HL-60 (cell line): ENCODE data around the gene TIGD1.

Source experiments
- DNase-seq, 2 experiments: peaks; one replicate each; pipeline ENCODE4 v3.0.0-alpha.2; 2010 to 2020; ENCODE audit warnings: low read depth in 1 of 2, low spot score in 1 of 2
- H3K27ac ChIP-seq: fragments of 250-450 bp; sonication (Bioruptor Pico); replicated peaks from 2 replicates; pipeline ENCODE4 v1.5.1; 2020; ENCODE audit warnings: mild to moderate bottlenecking, moderate library complexity
- H3K27me3 ChIP-seq: fragments of 250-450 bp; sonication (Bioruptor Pico); 2 replicates; pipeline ENCODE4 v1.5.1; 2021; ENCODE audit warnings: mild to moderate bottlenecking, moderate library complexity; ENCODE audit not compliant: insufficient read depth, poor library complexity, severe bottlenecking
- H3K4me3 ChIP-seq: replicated peaks from 2 replicates; pipeline ENCODE4 v1.5.1; 2011; ENCODE audit warnings: mild to moderate bottlenecking, control low read depth, low read length; ENCODE audit not compliant: insufficient read depth
- CTCF ChIP-seq: IDR thresholded peaks from one replicate; pipeline ENCODE4 v1.5.1; 2011; ENCODE audit warnings: low read length, control low read depth, inconsistent platforms; ENCODE audit not compliant: insufficient read depth
- GABPA ChIP-seq: IDR thresholded peaks from 2 replicates; pipeline ENCODE4 v1.6.1; 2012; ENCODE audit warnings: low read depth
- POLR2AphosphoS5 ChIP-seq: IDR thresholded peaks from 2 replicates; pipeline ENCODE4 v1.6.1; 2012; ENCODE audit warnings: low read depth
- REST ChIP-seq: IDR thresholded peaks from 2 replicates; pipeline ENCODE4 v1.6.1; 2012; ENCODE audit warnings: low read depth; ENCODE audit not compliant: insufficient replicate concordance
- SPI1 ChIP-seq: IDR thresholded peaks from 2 replicates; pipeline ENCODE4 v1.6.1; 2012; ENCODE audit warnings: low read depth, mild to moderate bottlenecking, borderline replicate concordance

Gene TIGD1

DNA sequence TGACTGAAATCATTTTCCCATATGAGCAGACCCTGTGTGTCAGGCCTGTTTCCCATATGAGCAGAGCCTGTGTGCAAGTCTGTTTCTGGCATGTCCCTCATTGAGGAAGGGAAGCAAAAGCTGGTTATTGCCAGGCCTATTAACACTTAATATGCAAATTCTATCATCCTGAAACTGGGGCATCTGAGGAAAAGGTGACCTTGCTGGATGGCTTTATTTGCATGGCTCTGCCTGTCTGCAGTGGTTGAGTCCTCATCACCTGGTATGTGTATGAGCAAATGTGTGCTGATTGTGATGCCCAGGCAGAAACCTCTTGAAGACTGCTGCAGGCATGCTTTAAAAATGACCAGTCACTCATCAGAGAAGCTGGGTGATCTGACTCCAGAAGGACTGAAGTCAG, 31.4 kb upstream of the TIGD1 start:
- Histone ChIP-seq H3K27ac (no peak overlapping the region), H3K4me3 (no peak overlapping the region), H3K27me3 (no peaks in the 10 kb centered on the region)
- DNase-seq: no peak
- TF ChIP-seq REST: no peak
- no peak for TF ChIP-seq SPI1
- no peak for TF ChIP-seq GABPA
- no peak for TF ChIP-seq POLR2AphosphoS5
- no peak for TF ChIP-seq CTCF

- TF ChIP-seq SPI1 (no peak), CTCF (no peak), REST (no peak)
- no peak for DNase-seq
- Histone ChIP-seq H3K4me3 (no peak overlapping the region), H3K27ac (no peak overlapping the region), H3K27me3 (no peaks in the 10 kb centered on the region)
These were observed 30.3 kb upstream of the TIGD1 start for GRCh38 chr2:232580648-232580981.

- Histone ChIP-seq H3K4me3 (no peak overlapping the region), H3K27ac (no peak overlapping the region), H3K27me3 (no peaks in the 10 kb centered on the region)
- no peak for DNase-seq
- no peak for TF ChIP-seq REST
These were observed 28.3 kb upstream of the TIGD1 start for GRCh38 chr2:232578626-232579025.

GRCh38 chr2:232577841-232578240, 27.5 kb upstream of the TIGD1 start:
- H3K27ac ChIP-seq: no peak overlapping the region

More at GRCh38 chr2:232577841-232578240, 27.5 kb upstream of the TIGD1 start:
- H3K27me3 ChIP-seq: no peaks in the 10 kb centered on the region
- no peak for DNase-seq
- H3K4me3 ChIP-seq: no peak overlapping the region
- TF ChIP-seq SPI1 (no peak), REST (no peak), GABPA (no peak), POLR2AphosphoS5 (no peak), CTCF (no peak)
